Heart right ventricle (tissue), 16 donors: ENCODE data around the gene ERRFI1. TPM values are rescaled to one million over a fixed set of nuclear protein-coding genes. Genes with fewer than 3 reads are reported as not detected.

Source experiments
- ATAC-seq, 8 donors: fragments of 200-7000 bp; cut with Tn5 transposase; one replicate each; pipeline ENCODE4 v1.9.1; 2020; ENCODE audit warnings: mild to moderate bottlenecking in 8 of 8, moderate library complexity in 8 of 8, moderate number of reproducible peaks in 1 of 8
- DNase-seq, 2 donors: peaks; one replicate each; pipeline ENCODE4 v3.0.0-alpha.2; 2020
- H3K27ac ChIP-seq, 10 donors: fragments of 200-600 bp; sonication (generic) in 2 of 10; one replicate each; pipeline versions ENCODE4 v1.5.0 to v1.8.0; 2020 to 2022; ENCODE audit warnings: mild to moderate bottlenecking in 3 of 10
- H3K27me3 ChIP-seq, 7 donors: fragments of 200-600 bp; one replicate each; pipeline ENCODE4 v1.8.0; 2021 to 2022; ENCODE audit warnings: mild to moderate bottlenecking in 2 of 7
- H3K36me3 ChIP-seq, 9 donors: fragments of 200-600 bp; sonication (generic) in 1 of 9; one replicate each; pipeline versions ENCODE4 v1.5.0 to v1.8.0; 2020 to 2022; ENCODE audit warnings: mild to moderate bottlenecking in 2 of 9
- H3K4me1 ChIP-seq, 9 donors: fragments of 200-600 bp; sonication (generic) in 1 of 9; one replicate each; pipeline versions ENCODE4 v1.5.0 to v1.8.0; 2020 to 2022; ENCODE audit warnings: mild to moderate bottlenecking in 4 of 9
- H3K4me3 ChIP-seq, 10 donors: fragments of 200-600 bp; sonication (generic) in 2 of 10; one replicate each; pipeline versions ENCODE4 v1.5.0 to v1.8.0; 2020 to 2022; ENCODE audit warnings: mild to moderate bottlenecking in 7 of 10, moderate library complexity in 2 of 10
- H3K9me3 ChIP-seq, 11 donors: fragments of 200-600 bp in 10 of 11; sonication (generic) in 2 of 11; one replicate each; pipeline versions ENCODE4 v1.5.0 to v1.8.0; 2013 to 2022; ENCODE audit warnings: mild to moderate bottlenecking in 2 of 11, control low read depth in 1 of 11, moderate library complexity in 1 of 11
- CTCF ChIP-seq, 9 donors: fragments of 200-600 bp; sonication (generic) in 2 of 9; IDR thresholded peaks; one replicate each; pipeline versions ENCODE4 v1.5.0 to v1.8.0; 2021 to 2022; ENCODE audit warnings: antibody characterized with exemption in 9 of 9, mild to moderate bottlenecking in 5 of 9, moderate library complexity in 1 of 9
- WGBS, 2 donors: extraction: QIAGEN DNeasy Blood & Tissue Kit; methylation state at CpG; one replicate each; pipeline ENCODE4 v1.1.7; 2013; ENCODE audit warnings: inconsistent platforms in 1 of 2; 5-methylcytosine and 5-hydroxymethylcytosine counted together
- intact Hi-C, 10 donors: fragments of 100-400 bp; cut with DNase I; formaldehyde crosslinking; loops; one replicate each; pipeline versions ENCODE4 v1.11.1 to v1.14.2; 2022
- polyA plus RNA-seq, 2 donors: library from polyadenylated mRNA; stranded (reverse); fragments of 200-250 nt; gene quantifications; one replicate each; pipeline ENCODE4 v1.2.3, GENCODE V29; 2013
- total RNA-seq, 10 donors: library from RNA; stranded (reverse); fragmentation: NEBNext Ultra II Directional in 3 of 10; extraction: Animal tissue kit (Norgen Biotek cat#: 25700) in 3 of 10; gene quantifications; one replicate each; pipeline versions ENCODE4 v1.2.1 to v1.2.4, GENCODE V29; 2021 to 2023
- donor health status: Arrhythmogenic right ventricular cardiomyopathy.
- donor health status: ischemic (EF 13 %, LVEDD 7.1; RV severe dilation, severe dysfunction).
- donor health status: healthy with polysubstance abuse.
- donor health status: DM: no; HTN: yes; CAD: no.
- donor health status: DM: no; HTN: no; CAD: no.
- donor health status: ischemic (EF 25% LVEDD 6.9; RV normal size, moderate dysfunction).
- donor health status: ischemic (EF 25% LVEDD 5.7; RV mildly dilated, moderate dysfunction).
- donor health status: healthy.
- donor health status: DM: yes; HTN: yes; CAD: no.
- donor health status: Ischemic cardiomyopathy.
- donor health status: ischemic (EF 35%, LVEDD 5.7; RV mildly dilated, moderate dysfunction).
- donor health status: nonischemic (EF 11% LVEDD 7.7; RV severe dilation, severe dysfunction).
- donor health status: DM: yes; HTN: yes; CAD: no.
- donor health status: PGD.
- donor health status: ischemic (EF 29% LVEDD 5.4; RV normal size, mild dysfunction).
- donor health status: nonischemic (EF 23%, LVEDD 6.1; RV moderate dilation, normal function).

ERRFI1 gene
- total and polyA plus RNA-seq, 12 donors = 5.8 to 17.5 (median 10.0) TPM

GRCh38 chr1:7983086-7983778 is 42.9 kb downstream of the ERRFI1 start:
- no peak overlapping the region for H3K4me3 ChIP-seq
- intact Hi-C loops = loop anchor here (2.0 to 10.0 kb wide), 12 partner anchors 34 to 864 kb away; partner anchors contain the start of genes SLC45A1 (in 3 of the 10) and ERRFI1 (in 1 of the 10)
- no peaks in the 10 kb centered on the region for H3K9me3 ChIP-seq
- peaks cover 0 to 89% (median 46%) of the 10 kb centered on the region in 9 donors for H3K36me3 ChIP-seq
- no peaks in the 10 kb centered on the region for H3K27me3 ChIP-seq
- ATAC-seq (peak in 6 of 8 donors; percentile 54 to 71 (median 68)), DNase-seq (peak in 1 of 2 donors; percentile 7)
- 89 to 94% methylated on average over 15 of the region's 15 CpGs for WGBS, 2 donors
- H3K27ac ChIP-seq = peak overlapping the region in 1 of 10 donors; percentile 4
- peaks cover 0 to 26% (median 15%) of the 10 kb centered on the region in 9 donors for H3K4me1 ChIP-seq
- no peak for TF ChIP-seq CTCF (IDR thresholded peaks at IDR 0.05)

DNA sequence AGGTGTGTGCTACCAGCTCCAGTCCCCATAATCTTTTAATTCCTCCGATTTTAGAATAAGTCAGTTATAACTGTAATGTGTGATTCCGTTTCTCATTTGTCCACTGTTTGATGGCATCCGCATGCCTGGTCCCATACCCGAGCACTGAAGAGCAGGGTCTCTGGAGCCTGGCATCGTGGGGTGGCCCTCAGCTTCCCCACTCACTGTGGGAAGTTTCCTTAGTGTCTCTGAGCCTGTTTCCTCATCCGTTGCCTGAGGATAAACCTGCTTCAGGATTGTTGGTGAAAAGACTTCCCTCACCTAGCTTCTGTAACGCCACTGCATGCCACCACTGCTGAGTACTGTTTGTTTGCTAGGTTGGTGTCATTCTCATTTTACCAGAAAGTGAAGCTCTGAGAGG is 45.1 kb downstream of the ERRFI1 start:
- DNase-seq (no peak), ATAC-seq (no peak)
- Histone ChIP-seq H3K27me3 (no peaks in the 10 kb centered on the region), H3K4me3 (no peak overlapping the region), H3K27ac (no peak overlapping the region), H3K36me3 (peaks cover 0 to 96% (median 58%) of the 10 kb centered on the region in 9 donors), H3K9me3 (no peaks in the 10 kb centered on the region), H3K4me1 (peaks cover 0 to 28% (median 18%) of the 10 kb centered on the region in 9 donors)
- WGBS, 2 donors = 90 to 92% methylated on average over 7 of the region's 7 CpGs
- no peak for TF ChIP-seq CTCF (IDR thresholded peaks at IDR 0.05)
- intact Hi-C loops = loop anchor here in 9 of 10 donors (5.0 to 10.0 kb wide), 10 partner anchors 36 to 866 kb away; partner anchors contain the start of genes SLC45A1 (in 3 of the 9) and ERRFI1 (in 1 of the 9)

GRCh38 chr1:7975212-7975865 is 50.8 kb downstream of the ERRFI1 start:
- H3K36me3 ChIP-seq = peaks cover 0 to 94% (median 49%) of the 10 kb centered on the region in 9 donors
- WGBS, 2 donors = 57 to 64% methylated on average over 8 of the region's 8 CpGs
- peak; percentile 69 to 89 (median 81) for TF ChIP-seq CTCF (IDR thresholded peaks at IDR 0.05)

GRCh38 chr1:7973086-7973485 is 53.0 kb downstream of the ERRFI1 start:
- TF ChIP-seq CTCF (IDR thresholded peaks at IDR 0.05) = no peak
- Histone ChIP-seq H3K27me3 (no peaks in the 10 kb centered on the region), H3K4me3 (no peak overlapping the region), H3K9me3 (no peaks in the 10 kb centered on the region), H3K36me3 (peaks cover 0 to 94% (median 35%) of the 10 kb centered on the region in 9 donors), H3K27ac (no peak overlapping the region), H3K4me1 (peaks cover 0 to 16% (median 7%) of the 10 kb centered on the region in 9 donors)
- DNase-seq (no peak), ATAC-seq (no peak)
- intact Hi-C loops = loop anchor here in 1 of 10 donors (10.0 kb wide), 1 partner anchor 372 kb away; no protein-coding TSS in a partner anchor
- 95 to 96% methylated on average over 2 of the region's 2 CpGs for WGBS, 2 donors

More at GRCh38 chr1:7975212-7975865, 50.8 kb downstream of the ERRFI1 start:
- no peaks in the 10 kb centered on the region for H3K27me3 ChIP-seq
- no peak overlapping the region for H3K27ac ChIP-seq
- intact Hi-C loops = loop anchor here in 4 of 10 donors (2.0 to 10.0 kb wide), 4 partner anchors 42 to 377 kb away; no protein-coding TSS in a partner anchor
- peaks cover 0 to 16% (median 7%) of the 10 kb centered on the region in 9 donors for H3K4me1 ChIP-seq
- H3K9me3 ChIP-seq = no peaks in the 10 kb centered on the region
- no peak overlapping the region for H3K4me3 ChIP-seq
- DNase-seq (peak; percentile 59 to 60), ATAC-seq (peak; percentile 74 to 98 (median 94))
